Activated CD4-positive, alpha-beta T cell treated with anti-CD3 and anti-CD28 coated beads, Interleukin-2, Interleukin-6, amounts not matched to agents 100 ng/mL and 50 ng/mL, durations not matched to agents 16 hours and 8 hours (primary cell): Measurements from ENCODE around the gene RARB.

Source experiments
- DNase-seq: peaks from one replicate; pipeline ENCODE4 v3.0.0-alpha.2; 2020

The RARB gene

DNA sequence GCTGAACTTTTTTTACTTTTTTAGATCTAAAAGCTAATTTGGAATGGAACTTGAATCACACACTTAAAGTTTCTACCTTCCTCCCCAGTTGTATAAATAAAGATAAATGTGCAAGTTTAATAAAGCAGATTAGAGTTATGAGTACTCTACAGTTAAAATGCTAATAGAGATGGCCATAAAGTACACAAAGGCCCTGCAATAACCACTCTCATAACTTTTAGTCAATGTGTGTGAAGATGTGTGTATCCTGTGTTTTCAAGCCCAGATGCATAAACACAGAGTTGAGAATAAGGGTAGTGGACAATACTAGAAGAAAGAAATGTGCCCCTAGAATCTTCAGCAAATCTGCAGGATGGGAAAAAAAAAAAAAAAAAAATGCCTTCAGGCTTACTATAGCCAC, 191.3 kb downstream of the RARB start:
- DNase-seq, result no peak

DNA sequence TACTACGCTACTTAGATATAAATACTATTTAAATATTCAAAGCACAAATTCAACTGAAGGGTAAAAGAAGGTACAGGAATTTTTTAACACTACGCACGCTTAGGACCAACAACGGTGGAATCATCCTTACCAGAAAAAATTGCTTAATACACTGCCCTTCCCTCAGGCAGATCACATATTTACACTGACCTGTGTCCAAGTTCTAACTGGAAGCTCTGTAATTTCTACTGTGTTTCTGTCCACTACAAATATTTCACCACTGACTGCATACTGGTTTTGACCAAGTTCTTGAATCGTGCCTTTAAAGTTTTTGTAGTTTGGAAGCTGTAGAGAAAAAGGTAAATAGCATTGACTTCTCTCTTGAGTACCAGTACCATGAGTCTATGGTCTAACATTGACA, 192.4 kb downstream of the RARB start:
- no peak for DNase-seq

DNA sequence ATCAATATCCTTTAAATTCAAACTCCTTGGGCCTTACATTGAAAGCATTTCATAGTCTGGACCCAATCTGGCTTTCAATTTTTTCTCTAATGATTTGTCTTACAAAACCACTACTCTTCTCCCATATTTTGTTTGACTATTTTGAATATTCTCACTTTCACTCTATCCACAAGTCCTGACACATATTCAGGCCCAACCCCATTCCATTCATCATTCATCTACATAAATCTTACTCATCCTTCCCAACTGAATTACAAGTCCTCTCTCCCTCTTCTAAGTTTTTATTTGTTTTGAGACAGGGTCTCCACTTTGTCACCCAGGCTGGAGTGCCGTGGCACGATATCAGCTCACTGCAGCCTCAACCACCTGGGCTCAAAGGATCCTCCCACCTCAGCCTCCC, 193.0 kb downstream of the RARB start:
- no peak for DNase-seq

DNA sequence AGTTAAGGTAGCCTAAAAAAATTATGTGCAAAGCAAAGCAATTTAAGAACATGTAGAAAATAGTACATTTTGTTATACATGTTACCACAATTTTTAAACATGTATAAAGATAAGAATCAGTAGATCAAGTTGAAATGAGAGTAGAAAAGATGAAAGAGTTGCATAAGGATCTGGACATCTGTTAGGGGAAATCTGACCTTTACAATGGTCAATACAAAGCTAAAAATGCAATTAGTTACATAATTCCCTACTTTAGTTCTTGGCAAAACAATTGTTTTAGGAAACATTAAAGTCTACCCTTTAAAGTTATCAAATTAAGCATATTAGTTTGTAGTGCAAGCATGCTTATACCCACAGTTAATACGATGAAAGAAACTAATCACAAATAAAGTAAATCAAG, 203.9 kb downstream of the RARB start:
- DNase-seq, result no peak

DNA sequence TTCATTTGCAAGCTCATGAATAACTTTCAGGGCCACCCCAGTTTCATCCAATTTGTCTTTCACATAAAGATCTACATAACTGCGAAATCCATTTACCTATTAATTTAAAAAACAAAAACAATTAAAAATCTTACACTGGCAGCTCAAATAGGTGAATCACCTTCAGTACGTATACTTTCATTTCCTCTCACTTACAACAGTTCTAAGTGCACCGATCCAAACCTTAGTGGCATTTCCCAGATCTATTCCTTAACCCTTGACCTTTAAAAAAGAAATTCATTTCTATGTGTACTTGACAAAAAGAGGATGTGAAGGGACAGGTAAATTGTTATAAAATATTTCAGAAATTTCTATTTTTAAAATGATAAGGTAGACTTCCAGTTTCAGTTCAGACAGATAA, 205.9 kb downstream of the RARB start:
- no peak for DNase-seq

DNA sequence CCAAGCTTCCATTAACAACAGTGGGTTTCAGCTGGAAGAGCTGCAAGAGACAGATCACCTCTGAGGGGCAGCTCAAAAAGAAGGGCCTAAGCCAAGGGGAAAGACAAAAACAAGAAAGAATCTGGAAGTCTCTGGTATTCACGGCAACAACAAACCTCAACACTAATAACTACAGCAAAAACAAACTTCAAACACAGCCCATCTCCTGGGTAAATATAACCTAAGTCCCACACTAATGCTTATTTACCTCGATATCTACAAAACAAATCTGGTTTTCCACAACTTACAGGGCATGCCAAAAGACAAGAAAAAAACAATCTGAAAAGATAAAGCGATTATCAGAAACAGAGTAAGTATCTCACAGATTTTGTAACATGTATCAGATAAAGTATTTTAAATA, 207.0 kb downstream of the RARB start:
- no peak for DNase-seq
